ENCODE measurements around the gene KRTAP13-2. TPM values are rescaled to one million over a fixed set of nuclear protein-coding genes. Genes with fewer than 3 reads are reported as not detected.

Gene KRTAP13-2
- total and polyA plus RNA-seq, 10 of the 15 experiments (the other 5 are each of a cell fraction or from before 2014, with no cell fraction given): not detected

DNA sequence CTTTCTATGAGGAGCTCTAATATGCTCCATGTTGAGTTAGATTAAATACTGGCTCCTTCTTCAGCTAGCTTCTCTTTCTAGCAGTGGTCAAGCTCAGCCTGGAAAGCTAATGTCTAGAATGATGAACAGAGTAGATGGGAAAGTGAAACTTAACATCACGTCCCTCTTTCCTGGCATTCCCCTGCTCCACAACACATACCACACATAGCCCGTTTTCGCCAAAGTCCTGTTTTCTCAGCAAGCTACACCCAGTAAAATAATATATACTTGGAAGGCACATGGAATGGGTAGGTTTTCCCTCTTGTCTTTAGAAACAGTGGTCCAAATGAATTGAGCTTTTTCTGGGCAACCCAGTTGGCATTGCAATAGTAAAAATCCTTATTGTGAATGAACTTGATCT is 38.3 kb downstream of the KRTAP13-2 start:
- in situ Hi-C loops (cut with MboI): no loop called here
- TF ChIP-seq RUNX3 (IDR thresholded peaks at IDR 0.05; ENCODE audit: low read length) (no peak), ZBTB33 (IDR thresholded peaks at IDR 0.05) (no peak), MTA2 (IDR thresholded peaks at IDR 0.05; ENCODE audit: low read depth) (no peak), ZBED1 (IDR thresholded peaks at IDR 0.05; ENCODE audit: borderline replicate concordance) (no peak), IKZF2 (IDR thresholded peaks at IDR 0.05) (no peak), PML (IDR thresholded peaks at IDR 0.05; ENCODE audit: low read length) (no peak), IRF4 (IDR thresholded peaks at IDR 0.05; ENCODE audit: low read depth, low read length) (no peak), KDM1A (IDR thresholded peaks at IDR 0.05; ENCODE audit: borderline replicate concordance) (no peak), ZNF217 (IDR thresholded peaks at IDR 0.05) (no peak), SMAD5 (IDR thresholded peaks at IDR 0.05; ENCODE audit: low read depth) (no peak), ZNF622 (IDR thresholded peaks at IDR 0.05) (no peak), CHD2 (IDR thresholded peaks at IDR 0.05; ENCODE audit: borderline replicate concordance, low read depth, low read length) (no peak), BCL11A (IDR thresholded peaks at IDR 0.05; ENCODE audit: low read depth, low read length) (no peak), ZZZ3 (IDR thresholded peaks at IDR 0.05; ENCODE audit: control insufficient read depth, insufficient read length, low read depth) (no peak), ZNF207 (IDR thresholded peaks at IDR 0.05; ENCODE audit: borderline replicate concordance) (no peak), GABPA (IDR thresholded peaks at IDR 0.05; ENCODE audit: low read depth) (no peak), TCF3 (IDR thresholded peaks at IDR 0.05; ENCODE audit: borderline replicate concordance, insufficient read depth, low read depth, low read length) (no peak)
- TF ChIP-seq, protein P1, sequence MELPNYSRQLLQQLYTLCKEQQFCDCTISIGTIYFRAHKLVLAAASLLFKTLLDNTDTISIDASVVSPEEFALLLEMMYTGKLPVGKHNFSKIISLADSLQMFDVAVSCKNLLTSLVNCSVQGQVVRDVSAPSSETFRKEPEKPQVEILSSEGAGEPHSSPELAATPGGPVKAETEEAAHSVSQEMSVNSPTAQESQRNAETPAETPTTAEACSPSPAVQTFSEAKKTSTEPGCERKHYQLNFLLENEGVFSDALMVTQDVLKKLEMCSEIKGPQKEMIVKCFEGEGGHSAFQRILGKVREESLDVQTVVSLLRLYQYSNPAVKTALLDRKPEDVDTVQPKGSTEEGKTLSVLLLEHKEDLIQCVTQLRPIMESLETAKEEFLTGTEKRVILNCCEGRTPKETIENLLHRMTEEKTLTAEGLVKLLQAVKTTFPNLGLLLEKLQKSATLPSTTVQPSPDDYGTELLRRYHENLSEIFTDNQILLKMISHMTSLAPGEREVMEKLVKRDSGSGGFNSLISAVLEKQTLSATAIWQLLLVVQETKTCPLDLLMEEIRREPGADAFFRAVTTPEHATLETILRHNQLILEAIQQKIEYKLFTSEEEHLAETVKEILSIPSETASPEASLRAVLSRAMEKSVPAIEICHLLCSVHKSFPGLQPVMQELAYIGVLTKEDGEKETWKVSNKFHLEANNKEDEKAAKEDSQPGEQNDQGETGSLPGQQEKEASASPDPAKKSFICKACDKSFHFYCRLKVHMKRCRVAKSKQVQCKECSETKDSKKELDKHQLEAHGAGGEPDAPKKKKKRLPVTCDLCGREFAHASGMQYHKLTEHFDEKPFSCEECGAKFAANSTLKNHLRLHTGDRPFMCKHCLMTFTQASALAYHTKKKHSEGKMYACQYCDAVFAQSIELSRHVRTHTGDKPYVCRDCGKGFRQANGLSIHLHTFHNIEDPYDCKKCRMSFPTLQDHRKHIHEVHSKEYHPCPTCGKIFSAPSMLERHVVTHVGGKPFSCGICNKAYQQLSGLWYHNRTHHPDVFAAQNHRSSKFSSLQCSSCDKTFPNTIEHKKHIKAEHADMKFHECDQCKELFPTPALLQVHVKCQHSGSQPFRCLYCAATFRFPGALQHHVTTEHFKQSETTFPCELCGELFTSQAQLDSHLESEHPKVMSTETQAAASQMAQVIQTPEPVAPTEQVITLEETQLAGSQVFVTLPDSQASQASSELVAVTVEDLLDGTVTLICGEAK (IDR thresholded peaks at IDR 0.05; ENCODE audit: borderline replicate concordance): no peak
- CTCF ChIA-PET: interaction anchor here (0.7 kb wide), 1 partner anchor 128 kb away, joined by 3 read pairs; no protein-coding TSS in a partner anchor

More for the DNA sequence above, 38.3 kb downstream of the KRTAP13-2 start:
- no peak overlapping the region for H3K9ac ChIP-seq (ENCODE audit: control insufficient read depth, insufficient read depth, low read length)
- no peaks in the 10 kb centered on the region for H3K79me2 ChIP-seq (ENCODE audit: control insufficient read depth, insufficient read depth, low read length)
- no peaks in the 10 kb centered on the region for H3K27me3 ChIP-seq (replicated peaks in 1 of 2; ENCODE audit: control insufficient read depth in 2 of 2, insufficient read depth in 2 of 2, low read length in 1 of 2)
- no peak for DNase-seq (ENCODE audit: low read depth, low spot score)
- RAD21 ChIA-PET (ENCODE audit: unreplicated experiment): no interaction called here
- WGBS (ENCODE audit: insufficient coverage, insufficient replicate concordance, low lambda C conversion rate, missing lambda C conversion rate): 11% methylated on average over 3 of the region's 3 CpGs
- no peak for FAIRE-seq
- no peak overlapping the region for H3K4me2 ChIP-seq (ENCODE audit: control insufficient read depth, insufficient read depth)
- H4K20me1 ChIP-seq (ENCODE audit: control insufficient read depth, insufficient read depth): no peaks in the 10 kb centered on the region
- H2AFZ ChIP-seq (ENCODE audit: control insufficient read depth, low read depth, low read length): no peak overlapping the region
- SMC1A ChIA-PET (ENCODE audit: uncharacterized antibody, unreplicated experiment): no interaction called here
- no peaks in the 10 kb centered on the region for H3K4me1 ChIP-seq (ENCODE audit: control insufficient read depth, insufficient read depth, low read length)
- H3K9me3 ChIP-seq (replicated peaks; ENCODE audit: control insufficient read depth, insufficient read depth, low read length): no peaks in the 10 kb centered on the region
- no peak overlapping the region for H3K27ac ChIP-seq (ENCODE audit: control insufficient read depth, insufficient read depth)
- intact Hi-C loops (cut with micrococcal nuclease; ENCODE audit: unreplicated experiment): no loop called here
- POLR2A ChIA-PET: no interaction called here
- no peak overlapping the region for H3K4me3 ChIP-seq
- no TSS peak for BruUV-seq (replicated peaks)
- ATAC-seq: no peak
- no peaks in the 10 kb centered on the region for H3K36me3 ChIP-seq (ENCODE audit: control insufficient read depth in 2 of 2, insufficient read depth in 2 of 2, low read length in 1 of 2)
